ENCODE measurements around the gene SCN1B.

Gene SCN1B

GRCh38 chr19:35076026-35076370 lies 45.7 kb downstream of the SCN1B start:
- H2AFZ ChIP-seq (ENCODE audit: low read length): no peak overlapping the region
- H3K4me2 ChIP-seq (ENCODE audit: insufficient read depth, low read length, poor library complexity, severe bottlenecking): no peak overlapping the region
- no peak overlapping the region for H3K4ac ChIP-seq (ENCODE audit: low read length)
- H2BK15ac ChIP-seq (ENCODE audit: low read length): no peak overlapping the region
- no peak overlapping the region for H3K14ac ChIP-seq (ENCODE audit: low read length)
- no peak for DNase-seq (ENCODE audit: low spot score)
- no peak overlapping the region for H4K8ac ChIP-seq (ENCODE audit: low read depth, low read length)
- no peaks in the 10 kb centered on the region for H3K9me3 ChIP-seq (replicated peaks in 1 of 2; ENCODE audit: control insufficient read depth in 2 of 2, insufficient read depth in 1 of 2, low read depth in 1 of 2, low read length in 2 of 2)
- no peak overlapping the region for H3K18ac ChIP-seq (ENCODE audit: low read length)
- no peak overlapping the region for H3K23ac ChIP-seq (ENCODE audit: low read depth, low read length, poor library complexity)
- H3K4me3 ChIP-seq (ENCODE audit: low read length in 2 of 2): no peak overlapping the region
- no peak overlapping the region for H3K9ac ChIP-seq (ENCODE audit: low read depth, low read length, poor library complexity)
- no peak overlapping the region for H2BK5ac ChIP-seq (ENCODE audit: low read length)
- H3K36me3 ChIP-seq (replicated peaks in 1 of 2; ENCODE audit: control insufficient read depth in 2 of 2, insufficient read depth in 2 of 2, low read length in 2 of 2): no peaks in the 10 kb centered on the region
- H4K91ac ChIP-seq (ENCODE audit: low read depth, low read length, poor library complexity): no peak overlapping the region
- H3K27me3 ChIP-seq (ENCODE audit: control insufficient read depth in 3 of 3, insufficient read depth in 3 of 3, low read depth in 1 of 3, low read length in 3 of 3): peaks cover 0 to 3% (median 0%) of the 10 kb centered on the region in 3 experiments
- H3K27ac ChIP-seq (replicated peaks; ENCODE audit: low read length): no peak overlapping the region
- H2BK120ac ChIP-seq (ENCODE audit: low read depth, low read length): no peak overlapping the region
- H3K79me1 ChIP-seq (ENCODE audit: low read depth, low read length): no peaks in the 10 kb centered on the region
- no CpG with 5 or more reads among the region's 6 CpGs for WGBS, 2 donors (ENCODE audit: extremely low coverage in 2 of 2, insufficient read length in 2 of 2, insufficient replicate concordance in 1 of 2)
- peak overlapping the region; percentile 95 for H2AK5ac ChIP-seq (ENCODE audit: low read depth, low read length)
- no peak overlapping the region for H2BK12ac ChIP-seq (ENCODE audit: low read length)
- no peaks in the 10 kb centered on the region for H3K4me1 ChIP-seq (ENCODE audit: control insufficient read depth in 2 of 2, insufficient read depth in 1 of 2, low read depth in 1 of 2, low read length in 2 of 2)

- H3K9me3 ChIP-seq (replicated peaks in 1 of 2; ENCODE audit: control insufficient read depth in 2 of 2, insufficient read depth in 1 of 2, low read depth in 1 of 2, low read length in 2 of 2): no peaks in the 10 kb centered on the region
- DNase-seq (ENCODE audit: low spot score): no peak
- WGBS, 2 donors (ENCODE audit: extremely low coverage in 2 of 2, insufficient read length in 2 of 2, insufficient replicate concordance in 1 of 2): no CpG with 5 or more reads among the region's 8 CpGs
- H3K9ac ChIP-seq (ENCODE audit: low read depth, low read length, poor library complexity): no peak overlapping the region
- H3K36me3 ChIP-seq (replicated peaks in 1 of 2; ENCODE audit: control insufficient read depth in 2 of 2, insufficient read depth in 2 of 2, low read length in 2 of 2): no peaks in the 10 kb centered on the region
- H2BK12ac ChIP-seq (ENCODE audit: low read length): no peak overlapping the region
- H3K4ac ChIP-seq (ENCODE audit: low read length): no peak overlapping the region
- no peak overlapping the region for H4K91ac ChIP-seq (ENCODE audit: low read depth, low read length, poor library complexity)
- H3K18ac ChIP-seq (ENCODE audit: low read length): peak overlapping the region; percentile 59
- no peak overlapping the region for H3K23ac ChIP-seq (ENCODE audit: low read depth, low read length, poor library complexity)
- peak overlapping the region; percentile 84 for H3K14ac ChIP-seq (ENCODE audit: low read length)
- H2AFZ ChIP-seq (ENCODE audit: low read length): no peak overlapping the region
- H3K27ac ChIP-seq (replicated peaks; ENCODE audit: low read length): no peak overlapping the region
- H3K4me2 ChIP-seq (ENCODE audit: insufficient read depth, low read length, poor library complexity, severe bottlenecking): no peak overlapping the region
- no peak overlapping the region for H2BK15ac ChIP-seq (ENCODE audit: low read length)
- H3K27me3 ChIP-seq (ENCODE audit: control insufficient read depth in 3 of 3, insufficient read depth in 3 of 3, low read depth in 1 of 3, low read length in 3 of 3): peaks cover 0 to 3% (median 0%) of the 10 kb centered on the region in 3 experiments
- H3K79me1 ChIP-seq (ENCODE audit: low read depth, low read length): no peaks in the 10 kb centered on the region
- H2AK5ac ChIP-seq (ENCODE audit: low read depth, low read length): peak overlapping the region; percentile 19
- H3K4me3 ChIP-seq (ENCODE audit: low read length in 2 of 2): no peak overlapping the region
- H2BK120ac ChIP-seq (ENCODE audit: low read depth, low read length): no peak overlapping the region
- peak overlapping the region; percentile 60 for H2BK5ac ChIP-seq (ENCODE audit: low read length)
- H4K8ac ChIP-seq (ENCODE audit: low read depth, low read length): no peak overlapping the region
- no peaks in the 10 kb centered on the region for H3K4me1 ChIP-seq (ENCODE audit: control insufficient read depth in 2 of 2, insufficient read depth in 1 of 2, low read depth in 1 of 2, low read length in 2 of 2)
Observed at GRCh38 chr19:35076657-35077056, 46.4 kb downstream of the SCN1B start.

GRCh38 chr19:35077411-35078223 lies 47.3 kb downstream of the SCN1B start:
- Histone ChIP-seq H2AFZ (ENCODE audit: low read length) (no peak overlapping the region), H2BK12ac (ENCODE audit: low read length) (no peak overlapping the region), H3K27me3 (ENCODE audit: control insufficient read depth in 3 of 3, insufficient read depth in 3 of 3, low read depth in 1 of 3, low read length in 3 of 3) (peaks cover 0 to 3% (median 0%) of the 10 kb centered on the region in 3 experiments), H2AK5ac (ENCODE audit: low read depth, low read length) (no peak overlapping the region), H4K91ac (ENCODE audit: low read depth, low read length, poor library complexity) (no peak overlapping the region), H2BK120ac (ENCODE audit: low read depth, low read length) (no peak overlapping the region), H3K9me3 (replicated peaks in 1 of 2; ENCODE audit: control insufficient read depth in 2 of 2, insufficient read depth in 1 of 2, low read depth in 1 of 2, low read length in 2 of 2) (no peaks in the 10 kb centered on the region), H3K27ac (replicated peaks; ENCODE audit: low read length) (no peak overlapping the region), H3K4me2 (ENCODE audit: insufficient read depth, low read length, poor library complexity, severe bottlenecking) (no peak overlapping the region), H3K4ac (ENCODE audit: low read length) (no peak overlapping the region), H3K36me3 (replicated peaks in 1 of 2; ENCODE audit: control insufficient read depth in 2 of 2, insufficient read depth in 2 of 2, low read length in 2 of 2) (no peaks in the 10 kb centered on the region), H3K79me1 (ENCODE audit: low read depth, low read length) (no peaks in the 10 kb centered on the region), H3K14ac (ENCODE audit: low read length) (no peak overlapping the region), H3K4me3 (ENCODE audit: low read length in 2 of 2) (no peak overlapping the region), H3K4me1 (ENCODE audit: control insufficient read depth in 2 of 2, insufficient read depth in 1 of 2, low read depth in 1 of 2, low read length in 2 of 2) (no peaks in the 10 kb centered on the region), H2BK15ac (ENCODE audit: low read length) (peak overlapping the region; percentile 7), H3K23ac (ENCODE audit: low read depth, low read length, poor library complexity) (peak overlapping the region; percentile 3), H3K9ac (ENCODE audit: low read depth, low read length, poor library complexity) (no peak overlapping the region), H3K18ac (ENCODE audit: low read length) (peak overlapping the region; percentile 23), H2BK5ac (ENCODE audit: low read length) (no peak overlapping the region), H4K8ac (ENCODE audit: low read depth, low read length) (no peak overlapping the region)
- DNase-seq (ENCODE audit: low spot score): no peak
- no CpG with 5 or more reads among the region's 17 CpGs for WGBS, 2 donors (ENCODE audit: extremely low coverage in 2 of 2, insufficient read length in 2 of 2, insufficient replicate concordance in 1 of 2)

GRCh38 chr19:35079826-35080225 lies 49.6 kb downstream of the SCN1B start:
- H2AK5ac ChIP-seq (ENCODE audit: low read depth, low read length): peak overlapping the region; percentile 47

More at GRCh38 chr19:35079826-35080225, 49.6 kb downstream of the SCN1B start:
- Histone ChIP-seq H2BK12ac (ENCODE audit: low read length) (peak overlapping the region; percentile 93), H4K8ac (ENCODE audit: low read depth, low read length) (no peak overlapping the region), H3K4me2 (ENCODE audit: insufficient read depth, low read length, poor library complexity, severe bottlenecking) (no peak overlapping the region), H2BK15ac (ENCODE audit: low read length) (peak overlapping the region; percentile 14), H2BK5ac (ENCODE audit: low read length) (peak overlapping the region; percentile 25), H3K9ac (ENCODE audit: low read depth, low read length, poor library complexity) (peak overlapping the region; percentile 50), H3K4ac (ENCODE audit: low read length) (peak overlapping the region; percentile 31), H3K23ac (ENCODE audit: low read depth, low read length, poor library complexity) (peak overlapping the region; percentile 34), H3K18ac (ENCODE audit: low read length) (peak overlapping the region; percentile 77), H3K4me1 (ENCODE audit: control insufficient read depth in 2 of 2, insufficient read depth in 1 of 2, low read depth in 1 of 2, low read length in 2 of 2) (no peaks in the 10 kb centered on the region), H3K79me1 (ENCODE audit: low read depth, low read length) (no peaks in the 10 kb centered on the region), H3K14ac (ENCODE audit: low read length) (no peak overlapping the region), H2AFZ (ENCODE audit: low read length) (no peak overlapping the region), H2BK120ac (ENCODE audit: low read depth, low read length) (no peak overlapping the region), H3K27ac (replicated peaks; ENCODE audit: low read length) (no peak overlapping the region), H3K4me3 (ENCODE audit: low read length in 2 of 2) (no peak overlapping the region), H4K91ac (ENCODE audit: low read depth, low read length, poor library complexity) (no peak overlapping the region), H3K36me3 (replicated peaks in 1 of 2; ENCODE audit: control insufficient read depth in 2 of 2, insufficient read depth in 2 of 2, low read length in 2 of 2) (no peaks in the 10 kb centered on the region), H3K27me3 (ENCODE audit: control insufficient read depth in 3 of 3, insufficient read depth in 3 of 3, low read depth in 1 of 3, low read length in 3 of 3) (peaks cover 0 to 3% (median 0%) of the 10 kb centered on the region in 3 experiments), H3K9me3 (replicated peaks in 1 of 2; ENCODE audit: control insufficient read depth in 2 of 2, insufficient read depth in 1 of 2, low read depth in 1 of 2, low read length in 2 of 2) (no peaks in the 10 kb centered on the region)
- WGBS, 2 donors (ENCODE audit: extremely low coverage in 2 of 2, insufficient read length in 2 of 2, insufficient replicate concordance in 1 of 2): no CpG with 5 or more reads among the region's 14 CpGs
- no peak for DNase-seq (ENCODE audit: low spot score)
